GM12801 (cell line): ENCODE results near the gene TSPOAP1.

Source experiments
- CTCF ChIP-seq: IDR thresholded peaks from one replicate; pipeline ENCODE4 v1.5.1; 2011; ENCODE audit warnings: control low read depth; ENCODE audit not compliant: insufficient read length; ENCODE audit errors: extremely low read depth

TSPOAP1 gene

GRCh38 chr17:58365980-58366595 is 37.5 kb upstream of the TSPOAP1 start:
- TF ChIP-seq CTCF = no peak

GRCh38 chr17:58365185-58365979 is 36.8 kb upstream of the TSPOAP1 start:
- TF ChIP-seq CTCF = no peak

- TF ChIP-seq CTCF = no peak
Observed at GRCh38 chr17:58364270-58364942, 35.8 kb upstream of the TSPOAP1 start.

GRCh38 chr17:58363457-58364185 is 35.0 kb upstream of the TSPOAP1 start:
- TF ChIP-seq CTCF = no peak

GRCh38 chr17:58362368-58363014 is 33.9 kb upstream of the TSPOAP1 start:
- TF ChIP-seq CTCF = no peak

GRCh38 chr17:58360296-58361063 is 31.9 kb upstream of the TSPOAP1 start:
- no peak for TF ChIP-seq CTCF
